Measurements from ENCODE around the gene C16orf96. TPM values are rescaled to one million over a fixed set of nuclear protein-coding genes. Genes with fewer than 3 reads are reported as not detected.
"Not testable (repeated sequence)": the region's sequence is repeated elsewhere in the genome, so short reads cannot be mapped to it uniquely, and the experiment has no call there.

Gene C16orf96
- total RNA-seq, 1 donor from 2014 or later = 0.11 TPM

GRCh38 chr16:4564661-4565267, 8.6 kb downstream of the C16orf96 start:
- no peak for DNase-seq (ENCODE audit: low read depth)

GRCh38 chr16:4566144-4566543, 10.0 kb downstream of the C16orf96 start:
- DNase-seq (ENCODE audit: low read depth) = no peak

- DNase-seq (ENCODE audit: low read depth) = no peak
Measured at GRCh38 chr16:4570086-4570485, 13.9 kb downstream of the C16orf96 start.

- no peak for DNase-seq (ENCODE audit: low read depth)
Measured at GRCh38 chr16:4570688-4571321, 14.7 kb downstream of the C16orf96 start.

- no peak for DNase-seq (ENCODE audit: low read depth)
Measured at GRCh38 chr16:4572715-4573114, 16.6 kb downstream of the C16orf96 start.

GRCh38 chr16:4573926-4574325, 17.8 kb downstream of the C16orf96 start:
- not testable (repeated sequence) for DNase-seq (ENCODE audit: low read depth)

GRCh38 chr16:4574919-4575705, 19.0 kb downstream of the C16orf96 start:
- DNase-seq (ENCODE audit: low read depth) = no peak

GRCh38 chr16:4576008-4576407, 19.9 kb downstream of the C16orf96 start:
- DNase-seq (ENCODE audit: low read depth) = no peak

- DNase-seq (ENCODE audit: low read depth) = no peak
Measured at GRCh38 chr16:4578961-4579530, 22.9 kb downstream of the C16orf96 start.

- peak; percentile 34 for DNase-seq (ENCODE audit: low read depth)
Measured at GRCh38 chr16:4580250-4580649, 24.1 kb downstream of the C16orf96 start.

- no peak for DNase-seq (ENCODE audit: low read depth)
Measured at GRCh38 chr16:4583906-4584305, 27.8 kb downstream of the C16orf96 start.

GRCh38 chr16:4586291-4586690, 30.2 kb downstream of the C16orf96 start:
- DNase-seq (ENCODE audit: low read depth) = no peak

GRCh38 chr16:4588386-4588785, 32.2 kb downstream of the C16orf96 start:
- peak; percentile 17 for DNase-seq (ENCODE audit: low read depth)

- no peak for DNase-seq (ENCODE audit: low read depth)
Measured at GRCh38 chr16:4588961-4589360, 32.8 kb downstream of the C16orf96 start.

GRCh38 chr16:4591191-4591590, 35.1 kb downstream of the C16orf96 start:
- no peak for DNase-seq (ENCODE audit: low read depth)

- DNase-seq (ENCODE audit: low read depth) = no peak
Measured at GRCh38 chr16:4591706-4592470, 35.7 kb downstream of the C16orf96 start.

- DNase-seq (ENCODE audit: low read depth) = peak; percentile 56
Measured at GRCh38 chr16:4593086-4593485, 36.9 kb downstream of the C16orf96 start.

- DNase-seq (ENCODE audit: low read depth) = no peak
Measured at GRCh38 chr16:4594433-4595410, 38.6 kb downstream of the C16orf96 start.

- DNase-seq (ENCODE audit: low read depth) = no peak
Measured at GRCh38 chr16:4597174-4597573, 41.0 kb downstream of the C16orf96 start.

- no peak for DNase-seq (ENCODE audit: low read depth)
Measured at GRCh38 chr16:4599037-4599436, 42.9 kb downstream of the C16orf96 start.
